NCI-H2196 treated with DMSO at 0.1 percent for 48 hours (cell line): ENCODE results near the gene ATG2B.

Experiments used
- DNase-seq: peaks from one replicate; lab custom pipeline; 2025; ENCODE audit not compliant: unreplicated experiment; lab: John Stamatoyannopoulos, UW

ATG2B gene

GRCh38 chr14:96231526-96232130, 131.5 kb downstream of the ATG2B start:
- DNase-seq: no peak

GRCh38 chr14:96231056-96231455, 132.1 kb downstream of the ATG2B start:
- no peak for DNase-seq

GRCh38 chr14:96229315-96229714, 133.8 kb downstream of the ATG2B start:
- DNase-seq: no peak
